GM12873 (cell line): Measurements from ENCODE around the gene SPNS2.

ENCODE experiments used
- TF ChIP-seq, protein P1 (sequence below): IDR thresholded peaks from 2 replicates; pipeline ENCODE4 v1.5.1; 2012; ENCODE audit warnings: low read depth, mild to moderate bottlenecking, moderate library complexity, low read length, control low read depth; ENCODE audit not compliant: insufficient read depth; ENCODE audit errors: missing control alignments

SPNS2 gene

DNA sequence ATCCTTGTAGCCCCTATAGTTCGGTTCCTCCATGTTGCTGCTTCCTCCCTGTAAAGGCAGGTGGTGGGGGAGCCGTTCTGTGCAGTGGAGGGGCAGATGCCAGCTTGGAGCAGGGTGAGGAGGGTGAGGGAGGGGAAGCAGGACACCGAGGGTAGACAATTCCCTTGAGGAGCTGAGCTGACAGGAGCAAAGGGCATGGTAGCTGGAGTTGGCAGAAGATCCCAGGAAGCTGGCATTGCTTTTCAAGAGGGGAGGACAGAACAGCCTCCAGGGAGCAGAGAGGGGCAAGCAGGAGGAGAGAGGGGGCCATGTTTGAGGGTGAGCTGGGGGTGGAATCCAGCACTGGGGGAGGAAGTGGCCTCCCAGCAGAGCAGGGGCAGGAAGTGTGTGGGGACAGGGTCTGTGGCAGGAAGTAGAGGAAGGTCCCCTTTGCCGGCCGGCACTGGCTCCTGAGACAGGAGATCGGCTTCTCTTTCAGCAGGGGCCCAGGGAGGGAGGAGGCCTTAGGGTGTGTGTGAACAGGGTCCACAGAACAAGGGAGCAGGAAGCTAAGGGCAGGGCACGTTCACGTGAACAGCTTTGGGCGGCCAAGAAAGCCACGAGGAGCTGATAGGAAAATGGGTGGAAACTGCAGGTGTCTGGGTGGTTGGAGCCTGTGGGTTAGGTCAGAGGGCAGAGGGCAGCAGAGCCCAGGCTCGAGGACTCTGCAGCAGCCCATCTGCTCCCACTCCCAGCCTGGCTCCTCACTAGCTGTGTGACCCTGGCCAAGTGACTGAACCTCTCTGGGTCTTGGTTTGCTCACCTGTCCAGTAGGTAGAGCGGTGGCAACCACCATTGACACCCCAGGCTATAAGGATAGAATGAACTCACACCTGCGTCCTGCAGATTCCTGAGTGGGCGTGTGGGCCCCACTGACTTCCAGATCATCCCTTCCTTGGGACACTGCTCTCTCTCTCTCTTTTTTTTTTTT lies 17.5 kb upstream of the SPNS2 start:
- TF ChIP-seq, protein P1, sequence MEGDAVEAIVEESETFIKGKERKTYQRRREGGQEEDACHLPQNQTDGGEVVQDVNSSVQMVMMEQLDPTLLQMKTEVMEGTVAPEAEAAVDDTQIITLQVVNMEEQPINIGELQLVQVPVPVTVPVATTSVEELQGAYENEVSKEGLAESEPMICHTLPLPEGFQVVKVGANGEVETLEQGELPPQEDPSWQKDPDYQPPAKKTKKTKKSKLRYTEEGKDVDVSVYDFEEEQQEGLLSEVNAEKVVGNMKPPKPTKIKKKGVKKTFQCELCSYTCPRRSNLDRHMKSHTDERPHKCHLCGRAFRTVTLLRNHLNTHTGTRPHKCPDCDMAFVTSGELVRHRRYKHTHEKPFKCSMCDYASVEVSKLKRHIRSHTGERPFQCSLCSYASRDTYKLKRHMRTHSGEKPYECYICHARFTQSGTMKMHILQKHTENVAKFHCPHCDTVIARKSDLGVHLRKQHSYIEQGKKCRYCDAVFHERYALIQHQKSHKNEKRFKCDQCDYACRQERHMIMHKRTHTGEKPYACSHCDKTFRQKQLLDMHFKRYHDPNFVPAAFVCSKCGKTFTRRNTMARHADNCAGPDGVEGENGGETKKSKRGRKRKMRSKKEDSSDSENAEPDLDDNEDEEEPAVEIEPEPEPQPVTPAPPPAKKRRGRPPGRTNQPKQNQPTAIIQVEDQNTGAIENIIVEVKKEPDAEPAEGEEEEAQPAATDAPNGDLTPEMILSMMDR: no peak

DNA sequence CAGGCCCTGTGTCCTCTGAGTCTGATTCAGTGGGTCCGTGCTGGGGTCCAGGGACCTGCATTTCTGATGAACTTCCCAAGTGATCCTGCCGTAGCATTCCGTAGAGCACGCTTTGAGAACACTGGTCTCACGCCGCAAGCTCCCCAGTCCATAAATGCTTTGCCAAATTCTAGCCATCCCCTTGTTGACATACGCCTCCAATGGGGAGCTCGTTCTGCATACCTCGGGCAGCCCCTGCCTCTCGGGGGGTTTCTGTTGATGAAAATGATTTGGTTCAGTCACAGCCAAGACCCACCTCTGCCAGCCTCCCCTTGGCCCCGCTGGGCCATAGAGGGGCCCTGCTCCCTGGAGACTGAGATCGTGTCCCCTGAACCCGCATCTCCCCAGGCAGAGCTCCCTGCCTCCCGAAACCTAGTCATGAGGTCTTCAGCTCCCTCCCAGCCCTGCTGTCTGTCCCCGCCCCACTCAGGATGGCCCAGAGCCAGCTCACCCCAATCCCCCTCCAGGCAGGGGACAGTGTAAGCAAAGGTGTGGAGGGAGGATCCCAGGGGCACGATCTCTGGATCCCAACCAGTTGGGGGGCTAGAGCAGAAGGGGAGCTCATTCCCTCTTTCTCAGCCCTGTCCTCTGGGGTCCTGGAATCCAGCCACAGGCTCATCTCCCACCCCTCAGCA lies 16.2 kb upstream of the SPNS2 start:
- TF ChIP-seq, protein P1: no peak

DNA sequence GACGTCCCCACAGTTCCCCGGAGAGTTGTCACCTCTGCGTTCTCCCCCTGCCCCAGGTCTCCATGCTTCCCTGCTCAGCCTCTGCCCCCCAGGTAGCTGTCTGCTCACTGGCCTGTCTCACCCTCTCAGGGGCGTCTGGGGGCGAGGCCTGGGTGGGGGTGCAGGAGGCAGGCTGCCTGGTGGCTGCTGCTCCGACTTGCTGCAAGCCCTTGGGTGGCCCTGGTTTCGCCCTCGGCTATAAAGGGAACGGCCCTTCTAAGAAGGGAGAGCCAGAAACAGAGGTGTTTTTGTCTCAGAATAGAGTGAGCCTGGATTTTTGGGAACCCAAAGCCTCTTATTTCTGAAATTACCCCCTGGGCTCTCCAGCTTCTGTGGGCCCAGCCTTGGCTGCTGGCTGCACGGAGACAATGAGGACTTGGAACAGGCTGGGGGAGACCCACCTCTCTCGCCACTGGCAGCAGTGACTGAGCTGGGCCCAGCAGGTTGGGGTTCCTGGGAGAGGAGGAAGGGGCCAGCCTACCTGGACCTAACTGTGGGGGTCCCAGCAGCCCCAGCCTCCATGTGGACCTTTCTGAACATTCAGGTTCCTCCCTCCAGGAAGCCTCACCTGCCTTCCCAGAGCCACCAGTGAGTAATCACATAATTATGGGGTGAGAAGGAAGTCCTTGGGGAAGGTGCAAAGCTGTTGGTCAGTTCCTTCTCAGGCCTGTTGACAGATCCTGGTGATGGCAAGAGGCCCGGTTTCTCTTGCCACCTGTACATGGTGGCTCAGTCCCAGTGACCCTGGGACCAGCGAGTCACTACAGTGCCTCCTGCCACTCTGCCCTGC lies 15.5 kb upstream of the SPNS2 start:
- TF ChIP-seq, protein P1: no peak

DNA sequence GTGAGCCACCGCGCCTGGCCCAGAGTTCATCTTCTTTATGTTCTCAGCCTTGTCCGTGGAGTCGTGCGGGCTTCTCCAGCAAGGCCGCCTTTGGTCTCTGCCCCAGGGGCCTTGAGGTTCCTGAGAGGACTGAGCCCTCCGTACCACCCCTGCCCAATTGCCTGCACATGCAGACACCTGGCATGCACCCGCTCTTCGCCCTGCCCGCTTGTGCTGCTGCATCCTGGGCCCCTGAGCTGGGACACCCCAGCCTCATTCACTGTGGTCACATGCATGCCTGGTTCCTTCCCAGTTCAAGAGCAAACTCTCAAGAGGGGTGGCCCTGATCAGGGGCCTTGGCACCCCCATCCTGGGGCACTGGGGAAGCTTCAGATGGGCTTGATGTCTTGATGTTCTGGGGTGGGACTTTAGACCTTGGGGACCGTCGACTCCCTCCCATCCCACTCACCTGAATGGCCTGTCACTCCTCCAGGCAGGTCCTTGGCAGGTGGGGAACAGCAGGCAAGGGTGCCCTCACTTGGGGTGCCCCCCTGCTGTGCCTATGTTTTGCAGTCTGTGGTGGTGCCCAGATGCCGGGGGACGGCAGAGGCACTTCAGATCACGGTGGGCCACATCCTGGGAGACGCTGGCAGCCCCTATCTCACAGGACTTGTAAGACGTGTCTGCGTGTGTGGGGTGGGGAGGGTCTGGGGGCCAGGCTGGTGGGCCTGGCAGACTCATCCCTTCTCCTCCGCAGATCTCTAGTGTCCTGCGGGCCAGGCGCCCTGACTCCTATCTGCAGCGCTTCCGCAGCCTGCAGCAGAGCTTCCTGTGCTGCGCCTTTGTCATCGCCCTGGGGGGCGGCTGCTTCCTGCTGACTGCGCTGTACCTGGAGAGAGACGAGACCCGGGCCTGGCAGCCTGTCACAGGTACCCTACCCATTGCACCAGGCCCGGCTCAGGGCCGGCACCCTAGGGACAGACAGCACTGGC lies 12.7 kb upstream of the SPNS2 start:
- TF ChIP-seq, protein P1: no peak

DNA sequence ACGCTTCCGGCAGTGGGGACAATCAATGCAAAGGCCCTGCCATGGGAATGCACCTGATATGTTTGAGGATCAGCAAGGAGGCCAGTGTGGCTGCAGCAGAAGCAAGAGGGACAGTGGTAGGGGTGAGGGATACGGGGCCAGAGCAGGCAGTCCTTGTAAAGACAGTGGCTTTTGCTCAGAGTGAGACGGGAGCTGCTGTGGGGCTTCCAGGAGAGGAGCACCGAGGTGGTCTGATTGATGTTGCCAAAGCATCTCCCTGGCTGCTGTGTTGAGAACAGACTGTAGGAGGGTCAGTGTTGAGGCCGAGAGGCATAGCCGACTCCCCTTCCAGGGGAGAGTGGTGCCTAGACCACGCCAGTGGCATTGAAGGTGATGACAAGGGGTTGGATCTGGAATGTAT lies 11.4 kb upstream of the SPNS2 start:
- TF ChIP-seq, protein P1: no peak

DNA sequence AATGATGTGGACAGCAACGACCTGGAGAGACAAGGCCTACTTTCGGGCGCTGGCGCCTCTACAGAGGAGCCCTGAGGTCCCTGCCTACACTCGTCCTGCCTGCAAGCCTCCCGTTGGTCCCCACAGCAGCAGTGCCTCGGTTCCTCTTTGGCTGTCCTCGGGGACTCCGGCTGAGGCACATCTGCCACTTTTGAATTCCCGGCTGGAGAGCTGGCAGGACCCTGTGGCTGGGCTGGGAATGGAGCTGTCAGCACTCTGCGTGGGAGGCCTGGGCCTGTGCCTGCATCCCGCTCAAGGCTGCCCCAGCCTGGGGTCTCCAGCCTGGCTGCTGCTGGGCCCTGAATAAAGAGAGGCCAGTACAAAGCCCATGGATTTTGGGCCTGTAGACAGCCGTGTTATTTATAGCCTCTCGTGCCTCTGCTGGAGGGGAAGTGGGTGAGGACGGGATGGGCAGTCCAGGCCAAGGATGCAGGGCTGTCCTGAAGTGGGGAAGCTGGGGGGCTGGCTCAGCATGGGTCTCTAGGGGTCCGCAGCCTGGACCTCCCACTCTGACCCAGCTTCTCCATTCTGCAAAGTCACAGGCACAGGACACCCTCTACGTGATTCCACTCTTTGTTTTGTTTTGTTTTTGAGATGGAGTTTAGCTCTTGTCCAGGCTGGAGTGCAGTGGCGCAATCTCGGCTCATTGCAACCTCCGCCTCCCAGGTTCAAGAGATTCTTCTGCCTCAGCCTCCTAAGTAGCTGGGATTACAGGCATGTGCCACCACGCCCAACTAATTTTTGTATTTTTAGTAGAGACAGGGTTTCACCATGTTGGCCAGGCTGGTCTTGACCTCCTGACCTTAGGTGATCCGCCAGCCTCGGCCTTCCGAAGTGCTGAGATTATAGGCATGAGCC lies 10.6 kb upstream of the SPNS2 start:
- TF ChIP-seq, protein P1: no peak
